GM12878 (cell line): ENCODE results near the gene ASIC5. TPM values are rescaled to one million over a fixed set of nuclear protein-coding genes. Genes with fewer than 3 reads are reported as not detected.
A peak's percentile ranks its signal among the peaks of the same experiment; 100 is the strongest.

Experiments used
- E2F8 ChIP-seq: fragments of 450-650 bp; IDR thresholded peaks from 2 replicates; pipeline ENCODE4 v1.6.1; 2018; ENCODE audit warnings: mild to moderate bottlenecking, low read depth, moderate library complexity; ENCODE audit not compliant: partially characterized antibody
- HSF1 ChIP-seq: fragments of 150-350 bp; IDR thresholded peaks from 2 replicates; pipeline ENCODE4 v1.6.1; 2014; ENCODE audit warnings: mild to moderate bottlenecking, low read depth, low read length
- MEF2B ChIP-seq: fragments of 450-650 bp; IDR thresholded peaks from 2 replicates; pipeline ENCODE4 v1.6.1; 2018; ENCODE audit warnings: mild to moderate bottlenecking, moderate library complexity; ENCODE audit not compliant: partially characterized antibody, poor library complexity, severe bottlenecking
- MLLT1 ChIP-seq: fragments of 450-650 bp; IDR thresholded peaks from 2 replicates; pipeline ENCODE4 v1.6.1; 2016; ENCODE audit warnings: mild to moderate bottlenecking
- NFYA ChIP-seq: IDR thresholded peaks from 2 replicates; pipeline ENCODE4 v1.6.1; 2011; ENCODE audit warnings: low read depth, mild to moderate bottlenecking, low read length, improper control_type of control experiment, borderline replicate concordance
- NR2C1 ChIP-seq: fragments of 450-650 bp; IDR thresholded peaks from 2 replicates; pipeline ENCODE4 v1.6.1; 2017; ENCODE audit warnings: antibody characterized with exemption, mild to moderate bottlenecking, moderate library complexity
- REST ChIP-seq: IDR thresholded peaks from 2 replicates; pipeline ENCODE4 v1.6.1; 2012; ENCODE audit warnings: mild to moderate bottlenecking, low read depth, low read length
- YY1 ChIP-seq: IDR thresholded peaks from 2 replicates; pipeline ENCODE4 v1.6.1; 2011; ENCODE audit warnings: low read depth, mild to moderate bottlenecking, low read length
- ZBTB11 ChIP-seq: fragments of 450-650 bp; formaldehyde crosslinking; IDR thresholded peaks from 2 replicates; pipeline ENCODE4 v1.5.0; 2022; ENCODE audit warnings: mild to moderate bottlenecking, missing genetic modification characterization
- ZBTB40 ChIP-seq: fragments of 450-650 bp; IDR thresholded peaks from 2 replicates; pipeline ENCODE4 v1.6.1; 2016; ENCODE audit warnings: mild to moderate bottlenecking, moderate library complexity, borderline replicate concordance
- ZNF24 ChIP-seq: fragments of 450-650 bp; IDR thresholded peaks from 2 replicates; pipeline ENCODE4 v1.6.1; 2017; ENCODE audit warnings: antibody characterized with exemption, mild to moderate bottlenecking
- polyA plus RNA-seq, 11 experiments: library from polyadenylated mRNA; depleted of rRNA in 4 of 11; unstranded in 6 of 11; stranded (reverse) in 5 of 11; fragments of >200 nt; fragmentation: Nextera tagmentation in 4 of 11; fragmentation: Illumina TruSeq in 1 of 11; extraction: Ambion mirVana in 4 of 11; extraction: Trizol in 1 of 11; gene quantifications; 1 replicate in 1 of 11; 2 replicates in 10 of 11; pipeline versions ENCODE4 v1.2.1 to v1.2.3, GENCODE V29; 2011 to 2016; ENCODE audit warnings: inconsistent platforms in 2 of 11, missing spikeins in 2 of 11, low read depth in 1 of 11
- total RNA-seq, 4 experiments: library from RNA; depleted of rRNA in 3 of 4; stranded (reverse); fragments of >200 nt in 3 of 4; fragmentation: Illumina TruSeq in 1 of 4; extraction: Trizol in 1 of 4; gene quantifications; 2 replicates each; pipeline versions ENCODE4 v1.2.1 to v1.2.3, GENCODE V29; 2013 to 2021

ASIC5 gene
- total and polyA plus RNA-seq, 10 of the 15 experiments (the other 5 are each of a cell fraction or from before 2014, with no cell fraction given): not detected

- TF ChIP-seq MLLT1: 0 out of 2 replicates have a peak, but pooled peaks have one; percentile 35
- peak; percentile 82 for TF ChIP-seq NR2C1
- TF ChIP-seq ZBTB40: peak; percentile 89
- TF ChIP-seq HSF1: no peak
- TF ChIP-seq E2F8: peak; percentile 69
- TF ChIP-seq ZBTB11 (CRISPR knock-in tag): peak; percentile 81
- no peak for TF ChIP-seq NFYA
- peak; percentile 61; the same call in 1 of the 2 replicates for TF ChIP-seq YY1
- TF ChIP-seq MEF2B: no peak
- TF ChIP-seq REST: no peak
- TF ChIP-seq ZNF24: peak; percentile 44
Observed at GRCh38 chr4:155809835-155810234, 56.2 kb downstream of the ASIC5 start (continued).
